Smooth muscle cell of the brain vasculature (primary cell): ENCODE measurements around the gene KANSL1L.
"Not testable (repeated sequence)": the region's sequence is repeated elsewhere in the genome, so short reads cannot be mapped to it uniquely, and the experiment has no call there.

Experiments
- DNase-seq: peaks from one replicate; pipeline ENCODE4 v3.0.0-alpha.2; 2012; ENCODE audit warnings: low read depth, low spot score

Gene KANSL1L

GRCh38 chr2:210177115-210177514, 5.9 kb upstream of the KANSL1L start:
- DNase-seq, result not testable (repeated sequence)

DNA sequence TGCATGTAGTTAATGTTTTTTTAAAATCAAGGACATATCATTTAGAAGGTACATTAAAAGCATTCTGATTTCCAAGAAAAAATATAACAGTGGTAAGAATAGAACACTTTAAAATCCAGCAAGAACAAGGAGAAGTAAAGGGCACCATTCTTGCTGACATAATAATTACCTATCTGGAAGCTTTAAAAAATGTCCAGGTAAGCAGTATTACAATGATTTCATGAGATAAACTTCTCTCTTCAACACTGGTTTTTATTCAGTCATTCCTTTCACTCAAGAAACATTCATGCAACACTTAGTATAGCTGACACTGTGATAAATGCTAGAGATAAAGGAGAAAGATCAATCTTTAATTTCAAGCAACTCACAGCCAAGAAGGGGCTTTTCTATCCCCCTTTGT, 2.9 kb upstream of the KANSL1L start:
- no peak for DNase-seq

DNA sequence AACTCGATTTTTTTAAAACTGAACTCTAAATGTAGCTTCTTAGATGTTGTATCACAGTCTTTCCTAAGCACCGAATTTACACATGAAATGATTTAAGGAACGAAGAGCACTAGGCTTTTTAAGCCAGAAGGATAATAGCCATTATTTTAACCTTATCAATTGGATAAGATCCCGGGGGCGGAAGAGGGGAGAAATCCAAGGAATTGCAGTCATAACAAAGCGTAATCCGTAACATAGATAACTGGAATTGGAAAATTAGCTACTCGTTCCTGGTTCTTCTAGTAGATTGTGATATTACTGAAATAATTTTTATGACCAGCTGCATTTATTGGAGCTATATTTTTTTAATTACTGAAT, 988 bp upstream of the KANSL1L start:
- no peak for DNase-seq

GRCh38 chr2:210170446-210171303, 534 bp downstream of the KANSL1L start:
- DNase-seq, result peak; percentile 93

DNA sequence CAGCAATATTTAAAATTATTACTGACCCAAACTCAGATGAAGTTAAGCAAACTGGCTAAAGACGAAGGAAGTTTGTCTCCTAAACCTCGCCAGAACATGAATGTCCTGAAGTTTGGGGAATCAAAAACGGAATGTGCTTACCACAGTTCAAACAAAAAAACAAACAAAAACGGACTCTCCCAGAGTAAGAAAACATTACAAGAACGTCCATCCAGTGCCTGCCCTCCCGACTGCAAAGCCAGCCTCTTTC, 1.1 kb downstream of the KANSL1L start:
- no peak for DNase-seq

GRCh38 chr2:210169516-210170195, 1.6 kb downstream of the KANSL1L start:
- peak; percentile 37 for DNase-seq

- DNase-seq, result no peak
Measured at GRCh38 chr2:210167227-210167626, 4.0 kb downstream of the KANSL1L start.

- no peak for DNase-seq
Measured at GRCh38 chr2:210162466-210163124, 8.6 kb downstream of the KANSL1L start.

DNA sequence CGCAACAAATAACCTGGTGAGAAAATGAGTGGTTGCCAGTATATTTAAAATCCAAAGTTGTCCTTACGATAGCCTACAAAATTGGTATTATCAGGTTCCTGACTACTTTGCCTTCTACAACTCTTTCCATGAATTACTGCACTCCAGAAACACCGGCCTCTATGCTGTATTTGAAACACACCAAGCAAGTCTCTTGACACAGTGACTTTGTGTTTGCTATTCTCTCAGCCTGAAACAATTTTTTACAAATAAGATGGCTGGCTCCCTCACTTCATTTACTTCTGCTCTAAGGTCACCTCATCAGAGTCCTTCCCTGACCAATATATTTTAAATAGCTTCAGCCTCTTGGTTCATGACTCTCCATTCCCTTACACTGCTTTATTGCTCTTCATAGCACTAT, 12.2 kb downstream of the KANSL1L start:
- DNase-seq, result no peak

DNA sequence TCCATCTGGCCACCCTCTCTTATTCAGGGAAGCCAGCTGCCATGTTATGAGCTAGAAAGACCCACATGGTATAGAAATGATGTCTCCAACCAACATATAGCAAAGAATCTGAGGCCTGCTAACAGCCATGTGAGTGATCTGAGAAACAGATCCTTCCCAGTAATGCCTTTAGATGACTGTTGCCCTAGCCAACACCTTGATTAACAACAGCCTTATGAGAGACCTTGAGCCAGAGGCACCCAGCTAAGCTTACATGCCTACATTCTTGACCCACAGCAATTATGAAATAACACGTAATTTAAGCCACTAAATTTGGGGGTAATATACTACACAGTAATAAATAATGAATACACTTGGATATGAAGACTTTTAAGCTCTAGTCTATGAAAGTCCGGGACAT, 13.0 kb downstream of the KANSL1L start:
- DNase-seq, result no peak

DNA sequence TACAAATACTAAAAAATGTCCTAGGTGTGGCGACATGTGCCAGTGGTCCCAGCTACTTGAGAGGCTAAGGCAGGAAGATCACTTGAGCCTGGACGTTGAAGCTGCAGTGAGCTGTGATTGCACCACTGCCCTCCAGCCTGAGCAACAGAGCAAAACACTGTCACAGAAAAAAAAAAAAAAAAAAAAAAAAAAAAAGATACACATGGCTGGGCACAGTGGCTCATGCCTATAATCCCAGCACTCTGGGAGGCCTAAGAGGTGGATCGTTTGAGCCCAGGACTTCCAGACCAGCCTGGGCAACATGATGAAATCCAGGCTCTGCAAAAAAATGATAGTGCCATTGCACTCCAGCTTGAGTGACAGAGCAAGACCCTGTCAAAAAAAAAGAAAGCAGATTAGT, 13.7 kb downstream of the KANSL1L start:
- no peak for DNase-seq

GRCh38 chr2:210147614-210148013, 23.6 kb downstream of the KANSL1L start:
- no peak for DNase-seq

- no peak for DNase-seq
Measured at GRCh38 chr2:210132239-210132638, 39.0 kb downstream of the KANSL1L start.

DNA sequence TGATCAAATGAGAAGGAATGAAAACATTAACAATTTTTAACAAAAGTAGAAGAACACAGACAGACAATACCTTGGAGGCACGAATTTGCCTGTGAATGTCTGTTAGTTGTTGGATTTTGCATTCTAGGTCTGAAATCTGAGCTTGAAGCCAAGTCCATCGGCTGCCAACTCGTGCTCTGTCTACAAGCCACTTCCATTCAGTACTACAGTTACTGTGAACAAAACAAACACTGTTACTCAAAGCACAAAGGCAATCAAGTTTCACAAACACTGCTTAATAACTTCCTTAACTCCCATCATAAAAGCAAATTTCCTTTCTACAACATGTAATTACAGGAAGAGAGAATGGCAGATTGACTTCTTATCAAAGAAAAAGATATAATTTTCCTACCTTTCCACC, 42.2 kb downstream of the KANSL1L start:
- no peak for DNase-seq

GRCh38 chr2:210113614-210114235, 57.5 kb downstream of the KANSL1L start:
- no peak for DNase-seq

- DNase-seq, result no peak
Measured at GRCh38 chr2:210112871-210113270, 58.3 kb downstream of the KANSL1L start.

- DNase-seq, result no peak
Measured at GRCh38 chr2:210099940-210100339, 71.3 kb downstream of the KANSL1L start.

GRCh38 chr2:210094787-210095186, 76.4 kb downstream of the KANSL1L start:
- no peak for DNase-seq

GRCh38 chr2:210092791-210093190, 78.4 kb downstream of the KANSL1L start:
- no peak for DNase-seq

- no peak for DNase-seq
Measured at GRCh38 chr2:210086930-210087329, 84.3 kb downstream of the KANSL1L start.

DNA sequence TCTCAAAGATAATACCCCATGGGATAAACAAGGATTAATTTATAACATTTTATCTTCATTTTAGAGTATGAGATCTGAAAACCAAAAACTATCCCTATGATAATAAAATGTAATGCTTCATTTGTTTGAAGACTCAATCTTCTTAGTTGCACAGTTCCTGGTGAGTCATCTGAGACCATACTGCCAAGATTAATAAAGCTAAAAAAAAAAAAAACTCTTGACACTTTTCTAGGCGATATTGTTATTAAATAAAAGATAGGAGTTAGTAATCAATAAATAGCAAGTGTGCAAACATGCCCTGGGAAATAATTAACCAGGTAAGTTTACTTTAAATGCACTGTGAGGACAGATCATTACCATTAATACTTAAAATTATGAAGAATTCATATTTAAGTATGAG, 84.9 kb downstream of the KANSL1L start:
- DNase-seq, result no peak

- DNase-seq, result peak; percentile 26
Measured at GRCh38 chr2:210072922-210073509, 98.2 kb downstream of the KANSL1L start.
